NB4 (cell line): ENCODE results near the gene WDR86.
A peak's percentile ranks its signal among the peaks of the same experiment; 100 is the strongest.

ENCODE experiments used
- DNase-seq: peaks from one replicate; pipeline ENCODE4 v3.0.0; 2010; ENCODE audit warnings: low read depth
- H3K4me3 ChIP-seq: one replicate; pipeline ENCODE4 v1.5.1; 2011; ENCODE audit warnings: mild to moderate bottlenecking, low read depth, low read length, moderate library complexity
- MYC ChIP-seq: IDR thresholded peaks from 2 replicates; pipeline ENCODE4 v1.6.1; 2011; ENCODE audit warnings: low read depth, low read length
- POLR2A ChIP-seq: IDR thresholded peaks from 2 replicates; pipeline ENCODE4 v1.6.1; 2011; ENCODE audit warnings: mild to moderate bottlenecking; ENCODE audit not compliant: insufficient read length; ENCODE audit errors: extremely low read depth
- TF ChIP-seq, protein P1 (sequence below): IDR thresholded peaks from one replicate; pipeline ENCODE4 v1.5.1; 2012; ENCODE audit warnings: low read depth, low read length
- TF ChIP-seq, protein P2 (sequence below): IDR thresholded peaks from 2 replicates; pipeline ENCODE4 v1.6.1; 2011; ENCODE audit warnings: low read depth, low read length

WDR86 gene

DNA sequence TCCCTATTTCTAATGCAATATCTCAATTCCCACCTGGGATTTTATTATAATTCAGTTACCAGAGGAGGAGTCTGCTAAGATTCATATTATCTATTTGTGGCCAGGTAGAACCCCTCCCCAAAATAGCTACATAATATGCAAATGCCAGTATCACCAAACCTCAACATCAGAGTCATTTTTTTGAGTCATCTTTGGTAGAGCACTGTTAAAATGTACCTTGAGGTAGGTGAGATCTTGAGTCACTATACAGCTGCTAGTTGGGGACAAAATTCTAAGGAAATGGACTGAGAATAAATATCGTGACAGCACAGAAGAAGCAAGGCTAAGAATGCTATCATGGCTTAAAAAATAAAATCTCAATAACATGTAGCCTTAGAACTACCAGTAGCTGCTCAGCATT, 34.8 kb upstream of the WDR86 start:
- DNase-seq, result no peak
- no peak overlapping the region for H3K4me3 ChIP-seq
- TF ChIP-seq, protein P1, sequence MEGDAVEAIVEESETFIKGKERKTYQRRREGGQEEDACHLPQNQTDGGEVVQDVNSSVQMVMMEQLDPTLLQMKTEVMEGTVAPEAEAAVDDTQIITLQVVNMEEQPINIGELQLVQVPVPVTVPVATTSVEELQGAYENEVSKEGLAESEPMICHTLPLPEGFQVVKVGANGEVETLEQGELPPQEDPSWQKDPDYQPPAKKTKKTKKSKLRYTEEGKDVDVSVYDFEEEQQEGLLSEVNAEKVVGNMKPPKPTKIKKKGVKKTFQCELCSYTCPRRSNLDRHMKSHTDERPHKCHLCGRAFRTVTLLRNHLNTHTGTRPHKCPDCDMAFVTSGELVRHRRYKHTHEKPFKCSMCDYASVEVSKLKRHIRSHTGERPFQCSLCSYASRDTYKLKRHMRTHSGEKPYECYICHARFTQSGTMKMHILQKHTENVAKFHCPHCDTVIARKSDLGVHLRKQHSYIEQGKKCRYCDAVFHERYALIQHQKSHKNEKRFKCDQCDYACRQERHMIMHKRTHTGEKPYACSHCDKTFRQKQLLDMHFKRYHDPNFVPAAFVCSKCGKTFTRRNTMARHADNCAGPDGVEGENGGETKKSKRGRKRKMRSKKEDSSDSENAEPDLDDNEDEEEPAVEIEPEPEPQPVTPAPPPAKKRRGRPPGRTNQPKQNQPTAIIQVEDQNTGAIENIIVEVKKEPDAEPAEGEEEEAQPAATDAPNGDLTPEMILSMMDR, result no peak
- no peak for TF ChIP-seq POLR2A
- no peak for TF ChIP-seq MYC
- TF ChIP-seq, protein P2, sequence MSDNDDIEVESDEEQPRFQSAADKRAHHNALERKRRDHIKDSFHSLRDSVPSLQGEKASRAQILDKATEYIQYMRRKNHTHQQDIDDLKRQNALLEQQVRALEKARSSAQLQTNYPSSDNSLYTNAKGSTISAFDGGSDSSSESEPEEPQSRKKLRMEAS, result no peak

DNA sequence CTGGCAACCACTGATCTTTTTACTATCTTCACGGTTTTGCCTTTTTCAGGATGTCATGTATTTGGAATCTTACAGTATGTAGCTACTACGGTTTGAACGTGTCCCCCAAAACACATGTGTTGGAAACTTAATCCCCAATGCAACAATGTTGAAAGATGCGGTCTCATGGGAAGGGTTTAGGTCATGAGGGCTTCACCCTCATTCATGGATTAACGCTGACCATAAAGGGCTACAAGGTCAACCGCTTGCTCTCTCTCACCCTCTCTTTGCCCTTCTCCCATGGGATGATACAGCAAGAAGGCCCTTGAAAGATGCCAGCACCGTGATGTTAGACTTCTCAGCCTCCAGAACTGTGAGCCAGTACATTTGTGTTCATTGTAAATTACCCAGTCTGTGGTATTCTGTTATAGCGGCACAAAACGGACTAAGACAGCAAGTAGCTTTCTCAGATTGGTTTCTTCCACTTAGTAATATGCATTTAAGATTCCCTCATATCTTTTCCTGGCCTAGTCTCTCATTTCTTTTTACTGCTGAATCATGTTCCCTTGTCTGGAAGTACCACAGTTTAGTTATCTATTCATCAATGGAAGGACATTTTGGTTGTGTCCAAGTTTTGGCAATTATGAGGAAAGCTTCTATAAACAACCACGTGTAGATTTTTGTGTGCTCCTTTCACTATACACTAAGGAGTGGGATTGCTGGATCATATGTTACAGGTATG, 33.1 kb upstream of the WDR86 start:
- DNase-seq, result no peak
- H3K4me3 ChIP-seq, result no peak overlapping the region
- TF ChIP-seq, protein P1, result no peak
- TF ChIP-seq, protein P2, result no peak
- TF ChIP-seq POLR2A (no peak), MYC (no peak)

DNA sequence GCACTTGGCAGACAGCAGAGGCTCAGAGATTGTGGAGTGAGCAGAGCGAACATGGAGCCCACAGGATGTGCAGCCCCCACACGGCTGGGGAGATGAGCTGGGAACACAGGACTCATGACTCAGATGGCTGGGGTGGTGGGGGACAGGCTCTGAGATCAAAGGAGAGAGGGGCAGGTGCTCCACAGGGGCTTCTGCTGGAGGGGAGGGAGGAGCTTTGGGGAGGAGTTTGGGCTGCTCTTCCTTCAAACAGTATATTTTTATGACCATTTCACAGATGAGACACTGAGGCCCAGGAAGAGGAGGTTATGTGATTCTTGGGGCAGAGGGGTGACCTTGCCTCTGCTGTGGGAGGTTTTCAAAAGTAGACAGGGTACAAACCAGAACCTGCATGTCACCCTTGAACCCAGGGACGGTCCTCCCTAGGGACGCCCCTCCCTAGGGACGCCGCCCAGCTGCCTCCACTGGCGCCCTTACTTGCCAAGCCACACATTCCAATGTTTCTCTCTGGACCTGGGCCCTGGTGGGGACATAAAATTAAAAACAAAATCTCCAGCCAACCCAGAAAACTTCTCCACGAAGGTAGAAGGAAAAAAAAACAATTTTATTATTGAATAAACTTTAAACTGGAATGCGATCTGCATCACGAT, 31.1 kb upstream of the WDR86 start:
- H3K4me3 ChIP-seq, result no peak overlapping the region
- TF ChIP-seq, protein P2, result 0 out of 2 replicates have a peak, but pooled peaks have one; percentile 12
- no peak for TF ChIP-seq POLR2A
- no peak for TF ChIP-seq MYC
- TF ChIP-seq, protein P1, result no peak
- DNase-seq, result peak; percentile 78

DNA sequence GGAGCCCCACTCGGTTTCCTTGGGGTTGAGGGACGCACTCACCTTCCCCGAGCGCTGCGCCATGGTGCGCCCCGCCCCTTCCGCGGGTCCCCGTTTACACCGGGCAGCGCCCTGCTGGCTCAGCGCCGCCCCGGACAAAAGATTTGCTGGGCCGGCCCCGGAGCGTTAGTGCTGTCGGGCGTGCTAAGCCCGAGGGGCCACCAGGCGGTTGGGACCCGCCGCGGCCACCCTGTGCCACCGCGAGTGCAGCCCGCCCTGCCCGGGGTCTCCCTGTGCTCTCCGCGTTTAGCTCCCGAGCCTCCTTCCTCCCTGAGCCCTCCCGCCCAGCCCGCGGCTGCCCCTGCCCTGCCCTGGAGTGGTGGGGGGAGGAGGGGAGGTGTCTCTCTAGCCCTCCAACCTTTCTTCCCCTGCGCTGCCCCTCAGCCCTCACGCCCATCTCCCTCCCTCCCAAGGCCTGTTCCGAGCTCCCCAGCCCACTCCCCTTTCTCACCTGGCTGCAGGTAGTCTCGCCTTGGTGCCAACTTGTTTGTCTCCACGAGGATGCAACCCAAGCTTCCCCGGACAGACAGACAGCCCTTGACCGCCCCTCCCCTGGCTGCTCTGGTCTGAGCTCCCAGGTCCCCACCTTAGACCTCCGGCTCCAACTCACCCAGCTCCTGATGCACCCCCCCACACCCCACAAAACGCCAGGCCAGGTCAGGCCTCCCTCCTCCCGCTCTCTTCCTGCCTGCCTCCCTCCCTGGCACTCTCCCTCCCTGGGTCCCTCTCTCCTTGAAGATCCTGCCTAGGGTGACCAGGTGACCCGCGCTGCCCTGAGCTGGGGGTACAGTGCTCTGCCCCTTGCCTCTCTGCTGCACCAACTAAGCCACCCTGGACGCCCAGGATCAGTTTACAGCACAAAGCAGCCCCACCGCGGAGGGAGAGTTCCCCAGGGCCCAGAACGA, 30.3 kb upstream of the WDR86 start, which contains the start of gene CRYGN:
TSS of gene CRYGN (minus strand) at position 287 of the 944 bp plus-strand sequence. CDS start at position 63, 224 bp downstream.
- no peak for DNase-seq
- no peak within 1 kb of the TSS for H3K4me3 ChIP-seq
- TF ChIP-seq, protein P1, result no peak
- TF ChIP-seq, protein P2, result no peak
- TF ChIP-seq MYC (no peak), POLR2A (no peak)

DNA sequence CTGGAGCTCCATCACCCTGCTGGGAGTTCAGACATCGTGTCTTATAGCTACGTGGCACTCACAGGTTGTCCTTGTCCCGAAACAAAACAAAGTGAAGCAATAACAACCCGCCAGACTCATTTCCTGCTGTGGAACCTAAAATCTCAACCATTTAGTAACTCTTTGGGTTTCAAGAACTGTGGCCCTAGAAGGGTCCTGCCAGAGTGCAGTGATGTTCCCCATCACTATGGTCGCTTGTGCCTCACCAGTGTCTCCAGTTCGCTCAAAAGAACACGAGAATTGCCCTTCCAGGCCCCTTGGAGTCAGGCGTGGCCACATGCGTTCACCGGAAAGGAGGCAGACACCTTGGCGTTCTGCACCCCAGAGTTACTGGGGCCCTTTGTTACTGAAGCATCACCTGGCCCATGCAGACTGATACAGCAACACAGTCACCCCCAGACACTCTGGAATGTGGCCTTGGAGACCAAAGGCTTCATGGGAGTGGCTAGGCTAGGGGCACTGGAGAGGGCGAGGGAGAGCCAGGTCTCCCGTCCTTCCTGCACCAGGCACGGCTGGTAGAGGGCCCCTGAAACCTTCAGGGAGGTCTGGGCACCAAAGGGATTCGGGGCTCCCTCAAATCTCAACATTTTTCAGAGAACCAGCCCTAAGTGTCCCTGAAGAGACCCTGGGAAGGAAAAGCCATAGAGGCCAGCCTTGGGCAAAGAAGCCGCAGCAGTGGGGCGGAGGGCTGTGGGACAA, 29.2 kb upstream of the WDR86 start:
- TF ChIP-seq, protein P1, result no peak
- TF ChIP-seq, protein P2, result no peak
- H3K4me3 ChIP-seq, result no peak overlapping the region
- DNase-seq, result no peak
